NCI-H128 (cell line): ENCODE results near the gene HOXD4.

Experiments used
- DNase-seq: peaks from one replicate; lab custom pipeline; 2025; ENCODE audit not compliant: unreplicated experiment; lab: John Stamatoyannopoulos, UW

Gene HOXD4

DNA sequence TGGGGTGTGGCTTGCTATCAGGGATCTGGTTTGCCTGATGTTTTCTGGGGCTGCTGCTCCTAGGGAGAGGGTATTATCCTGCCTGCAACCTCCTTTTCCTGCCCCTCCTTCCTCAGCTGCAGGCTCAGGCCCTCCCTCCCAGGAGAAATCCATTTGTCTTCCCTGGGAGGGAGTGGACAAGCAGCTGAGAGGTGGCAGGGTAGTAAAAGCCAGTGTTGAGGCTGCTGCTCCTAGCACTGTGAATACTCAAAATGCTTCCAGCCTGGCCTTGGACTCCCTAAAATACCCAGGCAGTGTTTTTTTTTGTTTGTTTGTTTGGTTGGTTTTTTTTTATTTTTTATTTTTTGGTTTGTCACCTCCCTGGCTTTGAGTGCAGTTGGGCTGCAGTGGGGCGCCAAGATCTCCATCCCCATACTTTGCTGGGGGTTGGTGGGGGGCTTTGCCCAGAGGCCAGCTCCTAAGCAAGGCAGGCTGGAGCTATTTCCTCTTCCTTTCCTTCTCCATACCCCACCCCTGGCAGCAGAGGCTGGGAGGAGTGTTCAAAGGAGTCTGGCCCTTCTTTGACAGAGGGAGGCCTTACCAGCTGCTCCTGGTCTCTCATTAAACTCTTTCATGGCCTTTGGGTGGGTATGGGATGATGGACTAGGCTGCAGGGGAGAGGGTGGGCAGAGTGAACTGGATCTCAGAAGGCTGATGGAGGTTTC is 19.4 kb downstream of the HOXD4 start:
- no peak for DNase-seq

DNA sequence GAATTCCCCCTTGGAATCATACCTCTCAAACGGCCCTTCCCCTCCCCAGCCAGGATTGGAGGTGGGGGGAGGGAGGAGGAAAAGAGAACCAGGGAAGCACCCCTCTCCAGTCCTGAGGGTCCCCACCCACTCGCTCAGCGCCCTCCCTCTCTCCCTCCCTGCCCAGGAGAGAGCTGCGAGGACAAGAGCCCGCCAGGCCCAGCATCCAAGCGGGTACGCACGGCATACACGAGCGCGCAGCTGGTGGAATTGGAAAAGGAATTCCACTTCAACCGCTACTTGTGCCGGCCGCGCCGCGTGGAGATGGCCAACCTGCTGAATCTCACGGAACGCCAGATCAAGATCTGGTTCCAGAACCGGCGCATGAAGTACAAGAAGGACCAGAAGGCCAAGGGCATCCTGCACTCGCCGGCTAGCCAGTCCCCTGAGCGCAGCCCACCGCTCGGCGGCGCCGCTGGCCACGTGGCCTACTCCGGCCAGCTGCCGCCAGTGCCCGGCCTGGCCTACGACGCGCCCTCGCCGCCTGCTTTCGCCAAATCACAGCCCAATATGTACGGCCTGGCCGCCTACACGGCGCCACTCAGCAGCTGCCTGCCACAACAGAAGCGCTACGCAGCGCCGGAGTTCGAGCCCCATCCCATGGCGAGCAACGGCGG is 20.1 kb downstream of the HOXD4 start:
- no peak for DNase-seq

DNA sequence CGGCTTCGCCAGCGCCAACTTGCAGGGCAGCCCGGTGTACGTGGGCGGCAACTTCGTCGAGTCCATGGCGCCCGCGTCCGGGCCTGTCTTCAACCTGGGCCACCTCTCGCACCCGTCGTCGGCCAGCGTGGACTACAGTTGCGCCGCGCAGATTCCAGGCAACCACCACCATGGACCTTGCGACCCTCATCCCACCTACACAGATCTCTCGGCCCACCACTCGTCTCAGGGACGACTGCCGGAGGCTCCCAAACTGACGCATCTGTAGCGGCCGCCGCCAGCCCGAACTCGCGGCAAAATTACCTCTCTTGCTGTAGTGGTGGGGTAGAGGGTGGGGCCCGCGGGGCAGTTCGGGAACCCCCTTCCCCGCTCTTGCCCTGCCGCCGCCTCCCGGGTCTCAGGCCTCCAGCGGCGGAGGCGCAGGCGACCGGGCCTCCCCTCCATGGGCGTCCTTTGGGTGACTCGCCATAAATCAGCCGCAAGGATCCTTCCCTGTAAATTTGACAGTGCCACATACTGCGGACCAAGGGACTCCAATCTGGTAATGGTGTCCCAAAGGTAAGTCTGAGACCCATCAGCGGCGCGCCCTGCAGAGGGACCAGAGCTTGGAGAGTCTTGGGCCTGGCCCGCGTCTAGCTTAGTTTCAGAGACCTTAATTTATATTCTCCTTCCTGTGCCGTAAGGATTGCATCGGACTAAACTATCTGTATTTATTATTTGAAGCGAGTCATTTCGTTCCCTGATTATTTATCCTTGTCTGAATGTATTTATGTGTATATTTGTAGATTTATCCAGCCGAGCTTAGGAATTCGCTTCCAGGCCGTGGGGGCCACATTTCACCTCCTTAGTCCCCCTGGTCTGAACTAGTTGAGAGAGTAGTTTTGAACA is 20.9 kb downstream of the HOXD4 start:
- no peak for DNase-seq

DNA sequence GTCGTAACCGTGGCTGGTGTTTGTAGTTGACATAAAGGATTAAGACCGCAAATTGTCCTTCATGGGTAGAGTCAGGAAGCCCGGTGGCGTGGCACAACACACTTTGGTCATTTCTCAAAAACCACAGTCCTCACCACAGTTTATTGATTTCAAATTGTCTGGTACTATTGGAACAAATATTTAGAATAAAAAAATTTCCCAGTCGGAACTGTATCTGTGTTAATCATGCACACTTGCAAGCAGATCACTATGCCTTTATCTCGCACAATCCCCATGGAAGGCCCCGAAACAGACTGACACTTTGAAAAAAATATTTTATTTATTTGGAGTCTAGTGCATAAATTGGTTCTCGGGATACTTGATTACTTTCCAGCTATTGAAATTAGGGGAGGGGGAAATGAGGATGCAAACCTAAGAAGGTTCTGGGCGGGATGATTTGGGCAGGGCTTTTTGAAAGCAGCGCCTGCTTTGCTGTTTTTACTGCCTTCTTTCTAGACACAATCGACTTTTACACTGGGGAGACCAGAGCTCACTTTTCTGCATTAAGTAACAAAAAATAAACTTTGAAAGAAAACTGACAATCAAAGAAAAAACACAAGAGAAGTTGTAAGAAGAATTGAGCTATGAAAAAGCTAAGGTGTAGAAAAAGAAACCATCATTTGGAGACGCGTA is 21.7 kb downstream of the HOXD4 start:
- no peak for DNase-seq

DNA sequence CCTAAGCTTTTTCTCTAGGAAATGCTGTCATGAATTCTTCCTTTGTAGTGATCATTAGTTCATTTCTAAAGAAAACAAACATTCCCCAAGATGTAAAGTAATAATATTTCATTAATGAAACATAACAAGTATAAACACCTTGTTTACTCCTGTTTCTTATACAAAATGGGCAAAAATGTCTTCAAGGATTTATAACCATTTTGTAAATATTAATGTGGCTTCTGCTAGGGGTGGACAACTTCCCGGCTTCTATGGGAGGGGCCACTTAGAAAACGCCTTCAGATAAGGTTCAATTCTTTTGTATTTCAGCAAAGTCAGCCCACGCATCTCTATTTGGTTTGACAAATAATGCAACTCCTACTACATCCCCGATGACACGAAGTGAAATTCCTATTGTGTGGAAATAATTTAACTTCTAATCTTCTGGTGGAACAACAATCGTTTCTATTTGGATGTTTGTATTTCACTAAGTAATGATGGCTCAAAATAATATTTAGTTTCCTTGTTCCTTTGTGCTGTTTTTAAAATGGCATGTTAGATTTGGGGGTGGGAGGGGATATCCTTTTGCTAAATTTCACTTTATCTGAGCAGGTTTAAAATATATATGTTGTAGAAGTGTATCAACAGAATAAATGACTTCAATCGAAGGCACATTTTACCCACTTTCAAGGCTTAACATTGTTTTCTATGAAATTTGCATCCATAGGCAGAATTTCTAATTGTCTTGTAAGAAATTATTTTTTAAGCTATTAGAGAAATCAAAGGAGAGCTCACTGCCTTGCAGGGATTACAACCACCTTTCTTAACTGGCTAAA is 22.4 kb downstream of the HOXD4 start:
- DNase-seq = no peak

DNA sequence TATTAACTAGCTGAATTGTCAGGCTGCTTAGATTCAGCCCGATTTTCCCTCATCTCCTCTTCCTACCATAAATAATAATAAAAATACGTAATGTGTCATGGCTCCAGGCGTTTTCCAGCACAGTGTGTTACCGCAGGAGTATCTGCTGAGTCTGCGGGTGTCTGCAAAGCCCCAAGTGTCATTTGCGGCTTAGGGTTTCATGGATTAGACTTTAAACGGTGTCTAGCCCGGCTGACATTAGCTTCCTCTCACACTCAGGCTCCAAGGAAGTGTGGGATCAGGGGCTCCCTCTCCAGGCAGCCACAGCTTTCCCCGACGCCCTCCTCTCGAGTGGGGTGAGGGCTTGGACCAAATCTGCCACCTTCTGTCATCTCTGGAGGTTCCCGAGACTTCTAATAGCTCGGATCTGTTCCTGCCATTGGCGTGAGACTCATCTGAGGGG is 23.1 kb downstream of the HOXD4 start:
- no peak for DNase-seq

DNA sequence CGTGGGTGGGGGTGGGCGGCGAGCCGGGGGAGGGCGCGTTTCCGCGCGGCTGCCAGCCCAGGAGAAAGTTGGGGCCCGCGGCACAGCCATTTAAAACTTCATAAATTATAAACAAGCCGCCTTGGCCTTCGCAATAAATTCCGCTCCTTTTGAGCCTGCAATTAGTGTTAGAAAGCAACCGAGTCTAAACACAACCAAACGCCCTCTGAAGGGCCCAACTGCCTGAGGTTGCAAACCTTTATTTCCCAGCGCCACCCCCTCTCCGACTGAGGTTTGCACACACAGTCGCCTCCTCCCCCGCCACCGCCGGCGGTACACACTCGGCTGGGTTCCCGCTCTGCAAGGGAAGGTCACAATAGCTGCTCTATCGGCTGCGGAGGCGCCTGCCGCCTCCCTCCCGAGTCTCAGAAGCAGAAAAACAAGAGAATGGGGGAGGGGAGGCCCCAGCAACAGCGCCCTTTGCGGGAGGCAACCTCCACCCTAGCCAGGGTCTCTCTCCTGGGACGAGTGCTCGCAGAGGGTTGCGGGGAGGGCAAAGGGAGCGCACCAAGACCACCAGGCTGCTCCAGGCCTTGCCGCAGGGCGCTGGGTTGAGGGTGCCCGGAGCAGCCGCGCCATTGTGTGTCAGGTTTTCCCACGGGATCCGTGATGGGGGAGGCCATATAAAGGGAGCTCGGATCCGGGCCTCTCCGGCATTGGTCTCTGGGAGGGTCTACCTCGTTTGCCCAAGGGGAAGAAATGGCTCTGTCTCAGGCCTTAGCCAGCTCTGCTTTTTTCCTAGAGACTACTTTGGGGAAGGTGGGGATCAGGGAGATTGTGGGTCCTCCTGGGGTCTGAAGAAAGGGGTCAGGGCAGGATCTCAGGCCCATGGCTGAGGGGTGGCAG is 23.7 kb downstream of the HOXD4 start:
- no peak for DNase-seq

DNA sequence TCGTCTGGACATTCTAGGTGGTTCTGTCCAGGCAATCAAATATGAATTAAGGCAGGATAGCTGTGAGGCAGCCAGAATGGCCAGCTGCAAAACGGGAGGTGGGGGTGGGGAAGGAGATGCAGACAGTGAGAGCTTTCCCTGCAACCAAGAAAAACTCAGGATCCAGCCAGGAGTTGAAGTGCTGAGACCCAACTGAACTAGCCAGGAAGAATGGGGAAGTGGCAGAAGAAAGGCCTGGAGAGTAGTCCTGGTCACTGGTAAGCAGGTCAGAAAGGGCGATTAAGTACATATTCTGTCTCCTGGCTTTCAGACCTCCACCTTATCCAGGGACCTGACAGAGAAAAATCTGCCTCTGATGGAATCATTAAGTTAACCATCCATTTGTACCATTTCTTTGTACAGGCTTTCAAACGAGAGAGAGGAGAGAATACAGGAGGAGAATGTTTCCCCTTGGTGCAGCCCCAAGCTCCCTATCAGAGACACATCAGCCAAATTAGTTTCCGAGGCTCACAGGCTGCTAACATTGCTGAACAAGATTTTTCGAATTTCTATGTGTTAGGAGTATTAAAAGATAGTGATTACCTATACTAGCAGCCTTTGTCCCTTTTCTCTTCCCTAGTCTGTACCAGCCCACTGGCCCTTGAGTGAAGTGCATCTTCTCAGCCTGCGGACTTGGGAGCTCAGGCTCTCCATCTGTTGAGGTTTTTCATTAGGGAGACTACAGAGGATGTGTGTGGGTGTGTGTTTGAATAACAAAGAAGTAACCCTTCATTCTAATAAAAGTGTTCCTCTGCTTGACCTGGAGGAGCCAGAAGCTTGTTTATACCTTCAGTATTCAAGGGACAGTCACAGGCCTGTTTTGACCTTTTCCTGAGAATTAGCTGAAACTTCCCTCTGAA is 24.6 kb downstream of the HOXD4 start:
- DNase-seq = no peak

DNA sequence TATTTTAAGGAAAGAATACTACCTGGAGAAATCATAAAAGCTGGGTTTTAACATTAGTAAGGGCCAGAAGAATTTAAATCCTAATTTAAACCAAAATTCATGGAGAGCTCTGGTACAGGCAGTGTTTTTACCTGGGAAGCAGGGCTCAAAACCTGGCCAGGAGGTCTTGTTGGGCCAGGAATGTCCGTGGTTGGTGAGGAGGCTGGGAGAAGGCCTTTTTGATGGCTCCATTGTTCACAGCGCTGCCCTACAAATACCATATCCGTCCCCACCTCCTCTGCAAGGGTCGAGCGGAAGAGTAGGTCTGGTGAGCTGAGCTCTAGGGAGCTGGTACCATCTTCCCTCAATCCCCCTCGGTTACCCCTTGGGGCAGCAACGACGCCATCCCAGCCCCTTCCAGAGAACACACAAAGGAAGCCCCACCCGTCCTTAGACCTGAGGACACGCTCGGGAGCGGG is 26.3 kb downstream of the HOXD4 start:
- no peak for DNase-seq

DNA sequence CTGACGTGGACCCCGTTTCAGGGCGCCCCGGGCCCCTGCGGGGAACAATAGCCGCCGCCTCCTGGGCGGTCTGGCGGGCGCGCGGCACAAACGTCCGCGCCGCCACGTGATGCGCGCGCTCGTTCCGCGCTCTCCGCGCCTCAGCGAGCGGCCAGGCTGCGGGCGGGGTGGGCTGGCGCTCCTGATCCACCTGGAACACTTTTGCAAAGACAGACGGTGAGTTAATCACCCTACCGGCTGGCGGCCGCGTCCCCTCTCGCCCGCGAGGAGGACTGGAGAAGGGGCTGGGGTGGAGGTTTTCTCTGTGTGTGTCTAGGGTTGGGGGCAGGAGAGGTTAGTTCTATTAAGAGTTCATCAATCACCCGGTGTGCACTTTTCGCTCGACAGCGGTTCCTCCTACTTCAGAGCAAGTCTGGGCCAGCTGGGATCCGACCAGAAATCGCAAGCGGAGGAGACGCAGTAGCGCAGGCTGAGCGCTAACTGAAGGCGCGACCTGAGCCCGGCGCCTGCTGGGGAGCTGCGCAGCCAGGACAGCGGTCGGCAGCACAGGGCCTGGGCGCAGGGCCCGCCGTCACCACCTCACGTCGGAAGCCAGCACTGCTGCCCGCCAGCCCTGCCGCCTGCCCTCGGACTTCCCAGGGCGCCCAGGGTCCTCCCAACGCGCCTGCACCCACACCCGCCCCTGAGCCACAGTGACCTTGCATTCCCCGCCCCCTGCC is 26.8 kb downstream of the HOXD4 start:
- DNase-seq = no peak

DNA sequence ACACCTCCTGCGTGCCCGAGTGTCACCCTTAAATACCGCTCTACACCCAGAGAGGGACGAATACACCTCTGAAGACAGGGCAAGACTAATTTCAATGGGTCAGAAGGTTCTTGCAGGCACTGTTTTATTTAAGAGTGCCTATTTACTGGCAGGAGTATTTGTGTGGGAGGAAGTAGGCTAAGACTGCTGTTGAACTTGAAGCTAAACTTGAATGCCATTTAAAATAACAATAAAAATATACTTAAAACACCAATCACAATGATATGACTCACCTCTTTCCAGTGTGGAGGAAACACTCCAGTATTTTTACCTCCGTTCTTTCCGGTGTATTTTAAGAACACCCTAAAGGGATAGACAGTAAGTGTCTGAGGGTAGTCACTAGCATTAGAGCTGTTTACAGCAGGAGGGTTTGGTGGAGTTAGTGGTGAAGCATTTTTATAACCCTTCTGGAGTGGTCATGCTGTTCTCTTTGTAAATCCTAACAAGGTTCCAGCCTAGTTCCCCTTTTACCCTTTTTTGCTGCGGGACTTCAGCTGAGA is 27.5 kb downstream of the HOXD4 start:
- DNase-seq = no peak

DNA sequence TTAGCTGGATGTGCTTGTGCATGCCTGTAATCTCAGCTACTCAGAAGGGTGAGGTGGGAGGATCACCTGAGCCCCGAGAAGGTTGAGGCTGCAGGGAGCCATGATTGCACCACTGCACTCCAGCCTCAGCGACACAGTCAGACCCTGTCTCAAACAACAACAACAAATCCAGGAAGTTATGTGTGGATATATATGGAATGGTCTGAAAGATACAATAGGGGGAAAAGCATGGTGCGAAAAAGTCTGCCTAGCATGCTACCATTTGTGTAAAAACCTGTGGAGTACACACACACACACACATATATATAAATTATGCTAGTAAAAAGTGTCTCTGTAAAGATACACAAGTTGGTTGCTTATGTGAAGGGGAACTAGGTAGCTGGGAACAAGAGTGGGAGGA is 30.2 kb downstream of the HOXD4 start:
- no peak for DNase-seq

DNA sequence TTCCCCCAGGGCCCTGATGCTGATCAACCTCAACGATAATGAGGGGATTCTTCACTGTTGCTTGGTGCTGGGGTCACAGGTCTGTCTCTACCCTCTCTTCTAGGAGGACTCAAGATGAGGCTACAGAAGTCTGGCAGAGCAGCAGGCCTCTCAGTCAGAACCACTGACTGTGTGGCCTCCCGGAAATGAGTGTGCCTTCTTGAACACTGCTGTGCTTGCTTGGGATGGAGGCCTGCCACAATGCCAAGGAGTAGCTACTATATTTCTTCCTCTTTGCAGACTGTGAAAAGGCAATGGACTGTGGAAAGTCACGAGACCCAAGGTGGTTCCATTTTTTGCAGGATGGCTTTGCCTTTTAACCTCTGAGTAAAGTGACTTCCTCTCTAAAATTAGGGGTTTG is 31.3 kb downstream of the HOXD4 start:
- DNase-seq = no peak

DNA sequence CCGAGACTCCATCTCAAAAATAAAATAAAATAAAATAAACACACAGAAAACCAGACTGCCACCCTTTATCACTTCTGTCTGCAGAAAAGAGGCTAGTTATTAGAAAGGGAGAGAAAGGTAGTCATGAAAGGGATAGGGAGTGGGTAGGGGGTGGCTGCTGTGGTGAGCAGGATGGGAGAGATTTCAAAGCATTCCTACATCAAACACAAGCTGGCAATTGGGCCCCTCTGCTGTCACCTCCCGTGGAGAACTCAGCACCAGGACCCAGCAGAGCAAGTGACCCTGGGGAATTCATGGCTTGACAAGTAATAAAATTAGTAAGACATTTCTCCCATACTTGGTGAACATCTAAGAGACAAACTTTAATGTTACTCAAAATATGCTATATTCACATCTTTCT is 33.4 kb downstream of the HOXD4 start:
- no peak for DNase-seq

DNA sequence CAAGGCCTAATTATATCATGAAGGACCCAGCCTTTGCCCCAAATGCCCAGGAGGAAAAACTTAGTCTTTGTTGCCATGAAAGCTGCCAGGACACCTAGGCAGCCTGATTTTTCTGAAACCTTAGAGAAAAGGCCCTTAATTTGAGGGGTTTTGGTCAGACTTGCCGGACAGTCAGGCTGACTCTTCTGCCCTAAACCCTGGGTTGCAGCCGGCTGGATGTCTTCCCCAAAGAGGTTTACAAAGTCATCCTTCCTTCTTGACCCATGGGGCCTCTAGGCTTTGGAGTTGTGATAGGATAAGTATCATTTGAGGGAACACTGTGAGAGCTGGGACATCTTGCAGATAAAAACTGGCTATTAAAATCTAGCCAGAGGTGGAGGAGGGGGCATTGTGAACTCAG is 34.7 kb downstream of the HOXD4 start:
- DNase-seq = no peak

DNA sequence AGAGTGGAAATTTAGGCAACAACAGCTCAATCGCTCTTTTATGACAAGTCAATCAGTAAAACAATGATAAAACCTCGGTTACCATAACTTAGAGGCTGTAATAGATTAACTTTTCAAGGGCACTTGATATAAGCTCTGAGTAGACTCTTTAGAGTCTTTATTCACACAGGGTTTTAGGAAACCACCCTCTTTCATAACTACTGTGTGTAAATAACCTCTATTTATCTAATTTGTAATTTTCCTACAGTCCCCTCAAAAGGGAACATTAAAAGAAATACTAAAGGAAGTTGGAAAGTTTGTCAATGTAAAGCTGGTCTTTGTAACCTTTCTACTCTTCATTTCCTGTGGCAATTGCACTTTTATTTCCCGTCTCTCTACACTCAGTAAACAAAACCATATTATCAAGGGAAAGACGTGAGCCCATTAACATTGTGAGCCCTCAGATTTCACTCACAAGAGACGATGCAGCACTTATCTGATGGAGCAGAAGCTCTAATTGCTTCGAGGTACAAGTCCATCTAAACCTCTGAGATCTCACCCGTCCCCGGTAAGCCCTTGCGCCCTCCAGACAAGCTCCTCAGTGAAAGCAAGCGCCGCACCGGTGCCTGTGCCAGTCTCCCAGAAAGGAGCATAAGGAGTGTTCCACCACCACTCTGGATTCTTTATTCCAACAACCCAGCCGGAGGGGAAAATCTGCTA is 36.0 kb downstream of the HOXD4 start:
- DNase-seq = no peak
